H1 (cell line): Measurements from ENCODE around the gene HDAC9. TPM values are rescaled to one million over a fixed set of nuclear protein-coding genes. Genes with fewer than 3 reads are reported as not detected.

Experiments
- CTCF ChIA-PET: fragments of 300-600 bp; sonication (Branson Sonifier 250); formaldehyde crosslinking; loops from one replicate; lab custom pipeline; 2021; ENCODE audit not compliant: partially characterized antibody; lab: Charles Lee
- POLR2A ChIA-PET: fragments of 300-600 bp; sonication (Branson Sonifier 250); formaldehyde crosslinking; loops from one replicate; lab custom pipeline; 2021; ENCODE audit warnings: inconsistent platforms; ENCODE audit not compliant: partially characterized antibody; lab: Charles Lee
- DNase-seq, 2 experiments: peaks; one replicate each; pipeline versions ENCODE4 v3.0.0 to v3.0.0-alpha.2; 2010 to 2022; ENCODE audit warnings: low spot score in 2 of 2, low read depth in 1 of 2, mixed read lengths in 1 of 2
- FAIRE-seq: peaks from 2 replicates; lab custom pipeline; 2011; peaks lifted over from hg19 to GRCh38; lab: Jason Lieb, UNC
- H2AFZ ChIP-seq: 2 replicates; pipeline ENCODE4 v1.8.1; 2012; ENCODE audit warnings: low read length, inconsistent platforms
- H2AK5ac ChIP-seq: 2 replicates; pipeline ENCODE4 v1.6.1; 2013; ENCODE audit warnings: low read depth, low read length
- H2BK120ac ChIP-seq: replicated peaks from 2 replicates; pipeline ENCODE3; 2013; ENCODE audit warnings: low read depth, low read length, inconsistent platforms
- H2BK12ac ChIP-seq: 2 replicates; pipeline ENCODE4 v1.6.1; 2013; ENCODE audit warnings: low read depth, low read length
- H2BK15ac ChIP-seq: 2 replicates; pipeline ENCODE4 v1.6.1; 2013; ENCODE audit warnings: low read length
- H2BK20ac ChIP-seq: 2 replicates; pipeline ENCODE4 v1.6.1; 2013; ENCODE audit warnings: low read length
- H2BK5ac ChIP-seq: 2 replicates; pipeline ENCODE4 v1.6.1; 2013; ENCODE audit warnings: low read depth, low read length
- H3K14ac ChIP-seq: 2 replicates; pipeline ENCODE4 v1.6.1; 2013; ENCODE audit warnings: inconsistent platforms; ENCODE audit not compliant: insufficient read length
- H3K18ac ChIP-seq: 2 replicates; pipeline ENCODE4 v1.6.1; 2013; ENCODE audit warnings: low read length; ENCODE audit errors: extremely low read depth
- H3K23ac ChIP-seq: 2 replicates; pipeline ENCODE4 v1.6.1; 2013; ENCODE audit warnings: inconsistent platforms; ENCODE audit not compliant: insufficient read length
- H3K23me2 ChIP-seq: 2 replicates; pipeline ENCODE4 v1.6.1; 2013; ENCODE audit warnings: low read depth, low read length
- H3K27ac ChIP-seq: 2 replicates; pipeline ENCODE4 v1.6.1; 2011; ENCODE audit warnings: low read depth, low read length, inconsistent platforms
- H3K27me3 ChIP-seq, 4 experiments: replicated peaks in 1 of 4; 1 replicate in 1 of 4; 2 replicates in 3 of 4; pipeline versions ENCODE4 v1.6.1 to v1.8.1; 2011 to 2013; ENCODE audit warnings: low read length in 3 of 4, mild to moderate bottlenecking in 3 of 4, inconsistent platforms in 2 of 4, mixed read lengths in 2 of 4, moderate library complexity in 1 of 4; ENCODE audit not compliant: control insufficient read depth in 3 of 4, insufficient read depth in 3 of 4; ENCODE audit errors: extremely low read depth in 1 of 4
- H3K36me3 ChIP-seq, 4 experiments: 2 replicates each; pipeline versions ENCODE4 v1.6.1 to v1.8.1; 2011 to 2013; ENCODE audit warnings: mild to moderate bottlenecking in 4 of 4, low read length in 3 of 4, moderate library complexity in 2 of 4, control low read depth in 1 of 4, inconsistent platforms in 1 of 4; ENCODE audit not compliant: insufficient read depth in 4 of 4, control insufficient read depth in 2 of 4
- H3K4ac ChIP-seq: replicated peaks from 2 replicates; pipeline ENCODE3; 2013; ENCODE audit warnings: low read length, low read depth, mixed read lengths, inconsistent platforms; ENCODE audit not compliant: insufficient read length
- H3K4me1 ChIP-seq, 4 experiments: replicated peaks in 1 of 4; 1 replicate in 1 of 4; 2 replicates in 3 of 4; pipeline versions ENCODE4 v1.6.1 to v1.8.1; 2011 to 2013; ENCODE audit warnings: low read length in 3 of 4, inconsistent platforms in 2 of 4, mixed read lengths in 1 of 4; ENCODE audit not compliant: insufficient read depth in 4 of 4, control insufficient read depth in 3 of 4
- H3K4me2 ChIP-seq, 2 experiments: 2 replicates each; pipeline versions ENCODE4 v1.6.1 to v1.8.1; 2011 to 2013; ENCODE audit warnings: low read depth in 2 of 2, low read length in 2 of 2, control low read depth in 1 of 2, inconsistent platforms in 1 of 2, mild to moderate bottlenecking in 1 of 2; ENCODE audit not compliant: insufficient read depth in 1 of 2
- H3K4me3 ChIP-seq, 4 experiments: fragments of 200-600, 300-600 bp in 1 of 4; sonication (generic), shearing (Covaris generic), sonication (Bioruptor Twin) in 1 of 4; 2 replicates each; pipeline versions ENCODE4 v1.5.1 to v1.8.1; 2011 to 2016; ENCODE audit warnings: low read length in 4 of 4, low read depth in 3 of 4, control low read depth in 2 of 4, inconsistent platforms in 2 of 4, mild to moderate bottlenecking in 2 of 4, mixed read lengths in 1 of 4, moderate library complexity in 1 of 4; ENCODE audit not compliant: insufficient read depth in 2 of 4; ENCODE audit errors: extremely low read depth in 1 of 4
- H3K56ac ChIP-seq: replicated peaks from 2 replicates; pipeline ENCODE3; 2013; ENCODE audit warnings: low read depth, mild to moderate bottlenecking, mixed read lengths, low read length, inconsistent platforms; ENCODE audit not compliant: insufficient read length
- H3K79me1 ChIP-seq: 2 replicates; pipeline ENCODE4 v1.6.1; 2013; ENCODE audit warnings: low read depth, low read length, control low read depth
- H3K79me2 ChIP-seq, 2 experiments: 2 replicates each; pipeline versions ENCODE4 v1.6.1 to v1.8.1; 2012 to 2013; ENCODE audit warnings: low read length in 2 of 2, mild to moderate bottlenecking in 2 of 2, inconsistent platforms in 1 of 2; ENCODE audit not compliant: insufficient read depth in 2 of 2, control insufficient read depth in 1 of 2
- H3K9ac ChIP-seq, 4 experiments: replicated peaks in 1 of 4; 1 replicate in 1 of 4; 2 replicates in 3 of 4; pipeline versions ENCODE4 v1.6.1 to v1.8.1; 2011 to 2013; ENCODE audit warnings: low read depth in 3 of 4, low read length in 3 of 4, control low read depth in 2 of 4, mild to moderate bottlenecking in 2 of 4, moderate library complexity in 2 of 4, inconsistent platforms in 1 of 4; ENCODE audit errors: extremely low read depth in 1 of 4
- H3K9me3 ChIP-seq, 2 experiments: 2 replicates each; pipeline versions ENCODE4 v1.6.1 to v1.8.1; 2012 to 2013; ENCODE audit warnings: mild to moderate bottlenecking in 2 of 2, moderate library complexity in 2 of 2, control low read depth in 1 of 2, inconsistent platforms in 1 of 2, low read depth in 1 of 2, low read length in 1 of 2, mixed read lengths in 1 of 2; ENCODE audit not compliant: insufficient read depth in 2 of 2
- H4K20me1 ChIP-seq, 2 experiments: replicated peaks in 1 of 2; 2 replicates each; pipeline versions ENCODE3 to v1.8.1; 2011 to 2013; ENCODE audit warnings: inconsistent platforms in 2 of 2, low read length in 2 of 2, mild to moderate bottlenecking in 1 of 2; ENCODE audit not compliant: insufficient read depth in 2 of 2, control insufficient read depth in 1 of 2
- H4K5ac ChIP-seq: 2 replicates; pipeline ENCODE4 v1.6.1; 2013; ENCODE audit warnings: low read length, low read depth, mixed read lengths, inconsistent platforms; ENCODE audit not compliant: insufficient read length
- H4K8ac ChIP-seq: 2 replicates; pipeline ENCODE4 v1.8.0; 2013; ENCODE audit warnings: mild to moderate bottlenecking, moderate library complexity, low read length, inconsistent platforms; ENCODE audit not compliant: insufficient read depth; ENCODE audit errors: extremely low read depth
- H4K91ac ChIP-seq: replicated peaks from 2 replicates; pipeline ENCODE3; 2013; ENCODE audit warnings: low read length, mixed read lengths, inconsistent platforms; ENCODE audit not compliant: insufficient read length
- FOSL1 ChIP-seq: IDR thresholded peaks from 2 replicates; pipeline ENCODE4 v1.6.1; 2011; ENCODE audit warnings: mild to moderate bottlenecking, low read depth, low read length, moderate library complexity; ENCODE audit not compliant: insufficient read depth
- WGBS, 2 experiments: shearing (Covaris generic) in 1 of 2; methylation state at CpG; one replicate each; pipeline versions ENCODE4 v1.1.6 to v1.1.7; 2013 to 2015; ENCODE audit warnings: low lambda C conversion rate in 2 of 2, mixed read lengths in 2 of 2, inconsistent platforms in 1 of 2, low coverage in 1 of 2, missing lambda C conversion rate in 1 of 2; ENCODE audit not compliant: insufficient replicate concordance in 2 of 2, insufficient coverage in 1 of 2, insufficient read length in 1 of 2; ENCODE audit errors: extremely low coverage in 1 of 2, missing lambda C conversion rate in 1 of 2; 5-methylcytosine and 5-hydroxymethylcytosine counted together
- polyA plus RNA-seq, 7 experiments: library from polyadenylated mRNA; depleted of rRNA in 3 of 7; stranded (reverse) in 5 of 7; unstranded in 2 of 7; fragments of >200 nt in 5 of 7; fragments of 200-250 nt in 2 of 7; gene quantifications; 1 replicate in 5 of 7; 2 replicates in 1 of 7; 4 replicates in 1 of 7; pipeline versions ENCODE4 v1.2.1 to v1.2.3, GENCODE V29; 2011 to 2013; ENCODE audit warnings: missing spikeins in 2 of 7, mixed read lengths in 2 of 7
- total RNA-seq: library from RNA; stranded (reverse); fragmentation: NEBNext Ultra II Directional; extraction: Animal tissue kit (Norgen Biotek cat#: 25700); gene quantifications from 2 replicates; pipeline ENCODE4 v1.2.1, GENCODE V29; 2021

The HDAC9 gene
- total and polyA plus RNA-seq, 2 of the 8 experiments (the other 6 are each of a cell fraction or from before 2014, with no cell fraction given): 9.5 to 13.1 TPM

GRCh38 chr7:18521945-18522566 is 26.5 kb downstream of the HDAC9 start:
- H2BK120ac ChIP-seq: no peak overlapping the region
- POLR2A ChIA-PET: no interaction called here
- H3K14ac ChIP-seq: no peak overlapping the region
- no peaks in the 10 kb centered on the region for H3K27me3 ChIP-seq
- no peaks in the 10 kb centered on the region for H3K9me3 ChIP-seq
- no peak overlapping the region for H4K91ac ChIP-seq
- no peak for FAIRE-seq
- no peak overlapping the region for H3K56ac ChIP-seq
- 84% methylated on average over 5 of the region's 5 CpGs; no CpG with 5 or more reads in 1 of the 2 experiments for WGBS, 2 experiments
- H3K79me2 ChIP-seq: no peaks in the 10 kb centered on the region
- no peak overlapping the region for H4K5ac ChIP-seq
- no peak overlapping the region for H3K23ac ChIP-seq
- H3K4ac ChIP-seq: no peak overlapping the region
- H3K27ac ChIP-seq: no peak overlapping the region
- H2AFZ ChIP-seq: no peak overlapping the region
- H2BK5ac ChIP-seq: no peak overlapping the region
- no peaks in the 10 kb centered on the region for H3K23me2 ChIP-seq
- no peak overlapping the region for H3K4me2 ChIP-seq
- H2BK20ac ChIP-seq: no peak overlapping the region
- CTCF ChIA-PET: interaction anchor here (1.6 kb wide), 1 partner anchor 14 kb away, joined by 5 read pairs; no protein-coding TSS in a partner anchor
- no peaks in the 10 kb centered on the region for H3K36me3 ChIP-seq
- H2BK12ac ChIP-seq: no peak overlapping the region
- no peak overlapping the region for H2AK5ac ChIP-seq
- H3K18ac ChIP-seq: no peak overlapping the region
- no peak overlapping the region for H3K4me3 ChIP-seq
- H4K20me1 ChIP-seq: no peaks in the 10 kb centered on the region
- no peaks in the 10 kb centered on the region for H3K79me1 ChIP-seq
- DNase-seq: no peak
- H4K8ac ChIP-seq: no peak overlapping the region
- no peak overlapping the region for H3K9ac ChIP-seq
- no peak overlapping the region for H2BK15ac ChIP-seq
- no peaks in the 10 kb centered on the region for H3K4me1 ChIP-seq
- TF ChIP-seq FOSL1: no peak
